Neutrophil (primary cell): ENCODE results near the gene EEPD1.

Source experiments
- H3K27ac ChIP-seq: fragments of 200-600 bp; sonication (generic); 2 replicates; pipeline ENCODE4 v1.5.1; 2016; ENCODE audit warnings: mild to moderate bottlenecking, moderate library complexity
- H3K27me3 ChIP-seq: fragments of 200-600 bp; sonication (generic); 2 replicates; pipeline ENCODE4 v1.6.0; 2016; ENCODE audit warnings: mild to moderate bottlenecking
- H3K36me3 ChIP-seq: fragments of 200-600 bp; sonication (generic); 2 replicates; pipeline ENCODE4 v1.5.1; 2017
- H3K4me1 ChIP-seq, 2 experiments: fragments of 200-600 bp in 1 of 2; sonication (generic) in 1 of 2; 1 replicate in 1 of 2; 2 replicates in 1 of 2; pipeline versions ENCODE4 v1.5.1 to v1.6.1; 2013 to 2016; ENCODE audit warnings: low read depth in 1 of 2, low read length in 1 of 2, mild to moderate bottlenecking in 1 of 2, moderate library complexity in 1 of 2; ENCODE audit not compliant: control insufficient read depth in 1 of 2, insufficient read depth in 1 of 2
- H3K4me3 ChIP-seq, 2 experiments: fragments of 200-600 bp in 1 of 2; sonication (generic) in 1 of 2; 1 replicate in 1 of 2; 2 replicates in 1 of 2; pipeline ENCODE4 v1.5.1; 2013 to 2016; ENCODE audit warnings: low read depth in 1 of 2, low read length in 1 of 2, mild to moderate bottlenecking in 1 of 2, moderate library complexity in 1 of 2
- H3K9me3 ChIP-seq: fragments of 200-600 bp; sonication (generic); 2 replicates; pipeline ENCODE4 v1.5.1; 2016
- TF ChIP-seq, protein P1 (sequence below): fragments of 200-600 bp; sonication (generic); IDR thresholded peaks from 2 replicates; pipeline ENCODE4 v1.5.1; 2016; ENCODE audit warnings: antibody characterized with exemption

The EEPD1 gene

DNA sequence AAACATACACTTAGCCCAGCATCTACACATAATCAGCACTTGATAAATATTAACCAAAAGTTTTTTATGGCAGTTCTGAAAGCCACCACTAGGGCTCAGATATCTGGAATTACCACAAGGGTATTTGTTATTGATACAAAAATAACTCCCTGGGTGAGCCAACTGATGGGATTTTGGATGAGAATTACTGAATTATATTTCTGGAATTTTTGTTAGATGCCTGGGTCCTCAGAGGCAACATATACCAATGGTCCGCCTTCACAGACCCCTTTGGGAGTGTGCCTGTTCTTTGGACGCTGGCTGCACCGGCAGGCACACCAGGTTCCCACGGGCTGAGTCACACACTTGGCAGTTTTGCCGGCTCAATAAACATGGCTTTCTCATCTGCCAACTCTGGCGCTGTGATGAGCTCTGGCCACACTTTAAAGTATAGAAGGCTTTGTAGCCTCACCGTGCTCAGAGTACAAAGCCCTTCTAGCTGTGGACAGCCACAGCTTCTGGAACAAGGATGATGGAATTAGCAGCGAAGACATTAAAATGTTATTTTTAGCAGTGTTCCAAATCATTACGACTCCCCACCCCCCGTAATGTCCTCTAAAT, 24.5 kb upstream of the EEPD1 start:
- Histone ChIP-seq H3K4me1 (peaks cover 30 to 48% of the 10 kb centered on the region in 2 experiments), H3K27ac (no peak overlapping the region), H3K27me3 (no peaks in the 10 kb centered on the region), H3K4me3 (no peak overlapping the region), H3K36me3 (no peaks in the 10 kb centered on the region), H3K9me3 (no peaks in the 10 kb centered on the region)
- TF ChIP-seq, protein P1, sequence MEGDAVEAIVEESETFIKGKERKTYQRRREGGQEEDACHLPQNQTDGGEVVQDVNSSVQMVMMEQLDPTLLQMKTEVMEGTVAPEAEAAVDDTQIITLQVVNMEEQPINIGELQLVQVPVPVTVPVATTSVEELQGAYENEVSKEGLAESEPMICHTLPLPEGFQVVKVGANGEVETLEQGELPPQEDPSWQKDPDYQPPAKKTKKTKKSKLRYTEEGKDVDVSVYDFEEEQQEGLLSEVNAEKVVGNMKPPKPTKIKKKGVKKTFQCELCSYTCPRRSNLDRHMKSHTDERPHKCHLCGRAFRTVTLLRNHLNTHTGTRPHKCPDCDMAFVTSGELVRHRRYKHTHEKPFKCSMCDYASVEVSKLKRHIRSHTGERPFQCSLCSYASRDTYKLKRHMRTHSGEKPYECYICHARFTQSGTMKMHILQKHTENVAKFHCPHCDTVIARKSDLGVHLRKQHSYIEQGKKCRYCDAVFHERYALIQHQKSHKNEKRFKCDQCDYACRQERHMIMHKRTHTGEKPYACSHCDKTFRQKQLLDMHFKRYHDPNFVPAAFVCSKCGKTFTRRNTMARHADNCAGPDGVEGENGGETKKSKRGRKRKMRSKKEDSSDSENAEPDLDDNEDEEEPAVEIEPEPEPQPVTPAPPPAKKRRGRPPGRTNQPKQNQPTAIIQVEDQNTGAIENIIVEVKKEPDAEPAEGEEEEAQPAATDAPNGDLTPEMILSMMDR = peak; percentile 40

DNA sequence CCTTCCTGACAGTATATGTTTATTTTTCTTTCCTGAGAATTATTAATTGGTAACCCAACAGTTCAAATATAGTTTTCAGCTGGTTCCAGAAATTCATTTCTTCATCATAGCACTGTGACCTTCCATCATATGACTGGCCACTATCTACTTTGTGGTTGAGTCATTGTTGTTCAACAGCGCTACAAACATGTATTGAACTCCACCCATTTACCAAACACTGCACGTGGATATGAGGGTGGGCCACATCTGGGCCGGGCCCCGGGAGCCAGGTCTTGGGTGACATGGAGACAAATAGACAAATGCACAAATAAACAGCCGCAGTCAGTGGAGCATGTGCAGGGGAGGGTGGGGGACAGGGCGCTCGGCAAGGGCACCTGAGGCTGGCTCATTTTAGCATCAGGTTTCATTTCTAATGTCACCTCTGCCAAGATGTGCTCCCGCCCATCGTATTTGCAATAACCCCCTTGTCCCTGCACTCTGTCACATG, 24.0 kb upstream of the EEPD1 start:
- no peak overlapping the region for H3K27ac ChIP-seq

DNA sequence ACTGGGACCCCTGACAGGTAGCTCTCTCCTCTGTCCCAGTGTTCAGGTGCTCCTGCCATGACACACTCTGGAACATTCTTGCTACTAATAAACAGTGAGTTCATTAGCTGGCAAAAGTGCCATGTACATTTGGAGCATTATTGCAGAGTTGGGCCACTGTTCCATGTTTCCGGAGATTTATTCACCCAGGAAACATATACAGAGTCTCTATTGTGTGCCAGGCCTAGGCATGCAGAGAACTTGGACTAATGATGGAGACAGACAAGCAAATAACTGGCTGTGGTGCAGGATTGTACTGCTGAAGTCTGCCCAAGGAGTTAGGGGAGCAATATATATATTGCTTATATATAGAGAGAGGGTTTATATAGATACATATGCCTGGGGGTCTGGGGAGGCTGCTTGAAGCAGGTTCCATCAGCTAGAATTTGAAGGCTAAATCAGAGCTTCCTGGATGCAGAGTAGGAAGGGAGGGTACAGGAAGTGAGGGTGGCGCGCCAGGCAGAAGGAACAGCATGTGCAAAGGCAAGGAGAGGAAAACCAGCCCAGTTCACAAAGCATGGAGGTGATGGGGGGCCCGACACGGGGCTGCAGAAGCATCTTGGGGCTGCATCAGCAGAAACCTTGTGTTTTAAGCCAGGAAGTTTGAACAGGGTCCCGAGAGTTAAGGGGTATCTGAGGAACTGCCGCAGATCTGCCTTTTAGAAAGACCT, 22.7 kb upstream of the EEPD1 start:
- Histone ChIP-seq H3K4me1 (peaks cover 30 to 33% of the 10 kb centered on the region in 2 experiments), H3K4me3 (no peak overlapping the region)

More for the DNA sequence above, 24.0 kb upstream of the EEPD1 start:
- H3K9me3 ChIP-seq = no peaks in the 10 kb centered on the region
- no peak overlapping the region for H3K4me3 ChIP-seq
- TF ChIP-seq, protein P1 = no peak
- H3K36me3 ChIP-seq = no peaks in the 10 kb centered on the region
- no peaks in the 10 kb centered on the region for H3K27me3 ChIP-seq
- H3K4me1 ChIP-seq = peaks cover 33 to 44% of the 10 kb centered on the region in 2 experiments

DNA sequence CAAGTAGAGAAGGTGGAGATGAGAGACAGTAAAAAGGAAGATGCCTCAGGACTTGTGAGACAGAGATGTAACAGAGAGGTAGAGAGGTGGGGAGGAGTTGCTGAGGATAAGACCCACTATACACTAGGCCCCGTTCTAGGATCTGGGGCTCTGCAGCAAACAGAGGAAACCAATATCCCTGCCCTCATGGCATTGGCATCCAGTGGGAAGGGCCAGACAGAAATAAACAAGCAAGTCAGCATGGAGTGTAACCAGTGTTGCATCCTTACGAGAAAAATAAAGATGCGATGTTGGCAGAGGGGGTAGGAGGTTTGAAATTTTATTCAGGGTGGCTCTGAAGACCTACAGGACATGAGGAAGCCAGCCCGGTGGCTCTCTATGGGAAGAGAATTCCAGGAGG, 22.0 kb upstream of the EEPD1 start:
- no peak overlapping the region for H3K27ac ChIP-seq
- no peaks in the 10 kb centered on the region for H3K9me3 ChIP-seq
- TF ChIP-seq, protein P1 = no peak
- H3K4me1 ChIP-seq = peaks cover 23 to 27% of the 10 kb centered on the region in 2 experiments
- no peaks in the 10 kb centered on the region for H3K27me3 ChIP-seq
- H3K36me3 ChIP-seq = no peaks in the 10 kb centered on the region
- H3K4me3 ChIP-seq = no peak overlapping the region

More for the DNA sequence above, 22.7 kb upstream of the EEPD1 start:
- TF ChIP-seq, protein P1 = no peak
- Histone ChIP-seq H3K27me3 (no peaks in the 10 kb centered on the region), H3K9me3 (no peaks in the 10 kb centered on the region), H3K36me3 (no peaks in the 10 kb centered on the region), H3K27ac (no peak overlapping the region)

DNA sequence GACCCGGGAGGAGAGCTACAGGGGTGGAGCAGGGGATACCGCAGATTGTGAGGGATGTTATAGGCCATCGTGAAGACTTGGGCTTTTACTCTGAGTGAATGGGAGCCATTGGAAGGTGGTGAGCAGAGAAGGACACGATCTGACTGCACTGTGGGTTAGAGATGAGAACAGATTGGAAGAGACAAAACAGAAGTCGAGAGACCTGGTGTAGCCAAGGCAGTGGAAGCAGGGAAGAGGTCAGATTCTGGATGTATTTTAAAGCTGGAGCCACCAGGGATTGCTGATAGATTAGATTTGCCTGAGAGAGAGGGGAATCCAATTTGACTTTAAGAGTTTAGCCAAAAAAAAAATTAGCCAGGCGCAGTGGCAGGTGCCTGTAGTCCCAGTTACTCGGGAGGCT, 21.6 kb upstream of the EEPD1 start:
- Histone ChIP-seq H3K27ac (no peak overlapping the region), H3K27me3 (no peaks in the 10 kb centered on the region), H3K36me3 (no peaks in the 10 kb centered on the region), H3K4me3 (no peak overlapping the region), H3K4me1 (peaks cover 19 to 22% of the 10 kb centered on the region in 2 experiments), H3K9me3 (no peaks in the 10 kb centered on the region)
- TF ChIP-seq, protein P1 = no peak
